ENCODE measurements around the gene JAM2.
A peak's percentile ranks its signal among the peaks of the same experiment; 100 is the strongest.
"Not testable (repeated sequence)": the region's sequence is repeated elsewhere in the genome, so short reads cannot be mapped to it uniquely, and the experiment has no call there.

The JAM2 gene, protein sequence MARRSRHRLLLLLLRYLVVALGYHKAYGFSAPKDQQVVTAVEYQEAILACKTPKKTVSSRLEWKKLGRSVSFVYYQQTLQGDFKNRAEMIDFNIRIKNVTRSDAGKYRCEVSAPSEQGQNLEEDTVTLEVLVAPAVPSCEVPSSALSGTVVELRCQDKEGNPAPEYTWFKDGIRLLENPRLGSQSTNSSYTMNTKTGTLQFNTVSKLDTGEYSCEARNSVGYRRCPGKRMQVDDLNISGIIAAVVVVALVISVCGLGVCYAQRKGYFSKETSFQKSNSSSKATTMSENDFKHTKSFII

DNA sequence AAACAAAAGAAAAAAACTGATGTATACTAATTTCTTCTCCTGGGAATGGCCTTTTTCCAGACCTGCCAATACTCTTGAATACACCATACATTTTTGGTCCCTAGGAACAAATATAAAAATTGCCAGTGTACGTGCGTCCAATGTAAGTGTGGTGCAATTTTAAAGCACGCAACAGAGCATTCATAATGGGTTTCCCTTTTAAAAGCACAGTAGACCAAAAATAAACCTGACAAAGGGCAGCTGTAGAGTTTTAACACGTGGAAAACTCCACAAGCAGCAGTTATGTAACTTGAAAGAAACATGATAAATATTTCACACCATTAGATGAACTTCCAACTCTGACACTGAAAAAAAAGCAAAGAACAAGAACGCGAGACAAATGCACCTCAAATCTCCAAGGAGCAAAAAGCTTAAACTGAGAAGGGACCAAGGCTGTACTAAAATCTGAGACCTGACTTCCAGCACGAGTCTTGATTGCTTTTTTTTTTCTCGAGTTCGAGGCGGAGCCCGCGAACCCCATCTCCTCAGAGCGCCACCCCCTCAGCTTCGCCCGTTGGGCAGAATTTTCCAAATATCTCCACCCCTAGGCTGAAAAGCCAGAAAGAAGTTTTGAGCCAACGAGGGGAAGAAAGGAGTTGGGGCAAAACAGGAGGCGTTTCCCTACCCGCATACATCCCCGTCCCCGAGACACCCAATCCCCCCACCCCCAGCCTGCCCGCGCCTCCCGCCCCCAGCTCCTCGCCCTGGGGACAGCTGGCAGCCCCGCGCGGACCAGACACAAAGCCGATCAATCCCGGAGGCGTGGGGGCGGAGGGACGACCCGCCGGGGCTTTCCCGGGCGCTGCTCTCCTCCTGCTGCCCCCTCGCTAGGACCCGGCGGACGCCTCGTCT lies at the start of gene JAM2:
TSS of gene JAM2 (plus strand) at position 599 of the 891 bp plus-strand sequence. CDS start 564 bp downstream, outside the sequence.
- DNase-seq (ENCODE audit: low read depth in 2 of 2): peak in 1 of 2 donors; percentile 39

DNA sequence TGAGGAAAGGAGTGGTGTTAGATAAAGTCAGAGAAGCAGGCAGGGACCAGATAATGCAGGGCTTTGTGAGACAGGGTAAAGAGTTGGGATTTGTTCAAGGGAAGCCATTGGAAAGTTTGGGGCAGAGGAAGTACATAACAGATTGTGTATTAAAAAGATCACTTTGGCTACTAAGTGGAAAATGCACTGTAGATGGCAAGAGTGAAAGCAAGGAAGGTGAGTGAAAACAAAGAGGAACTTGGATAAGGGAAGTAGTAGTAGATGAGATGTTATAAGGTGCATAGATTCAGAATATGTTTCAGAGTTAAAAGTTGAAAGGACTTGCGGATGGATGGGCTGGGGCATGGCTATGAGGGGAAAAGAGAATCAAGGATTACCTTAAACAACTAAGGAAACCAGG lies 49.2 kb upstream of the JAM2 start:
- DNase-seq (ENCODE audit: low read depth in 2 of 2): no peak

DNA sequence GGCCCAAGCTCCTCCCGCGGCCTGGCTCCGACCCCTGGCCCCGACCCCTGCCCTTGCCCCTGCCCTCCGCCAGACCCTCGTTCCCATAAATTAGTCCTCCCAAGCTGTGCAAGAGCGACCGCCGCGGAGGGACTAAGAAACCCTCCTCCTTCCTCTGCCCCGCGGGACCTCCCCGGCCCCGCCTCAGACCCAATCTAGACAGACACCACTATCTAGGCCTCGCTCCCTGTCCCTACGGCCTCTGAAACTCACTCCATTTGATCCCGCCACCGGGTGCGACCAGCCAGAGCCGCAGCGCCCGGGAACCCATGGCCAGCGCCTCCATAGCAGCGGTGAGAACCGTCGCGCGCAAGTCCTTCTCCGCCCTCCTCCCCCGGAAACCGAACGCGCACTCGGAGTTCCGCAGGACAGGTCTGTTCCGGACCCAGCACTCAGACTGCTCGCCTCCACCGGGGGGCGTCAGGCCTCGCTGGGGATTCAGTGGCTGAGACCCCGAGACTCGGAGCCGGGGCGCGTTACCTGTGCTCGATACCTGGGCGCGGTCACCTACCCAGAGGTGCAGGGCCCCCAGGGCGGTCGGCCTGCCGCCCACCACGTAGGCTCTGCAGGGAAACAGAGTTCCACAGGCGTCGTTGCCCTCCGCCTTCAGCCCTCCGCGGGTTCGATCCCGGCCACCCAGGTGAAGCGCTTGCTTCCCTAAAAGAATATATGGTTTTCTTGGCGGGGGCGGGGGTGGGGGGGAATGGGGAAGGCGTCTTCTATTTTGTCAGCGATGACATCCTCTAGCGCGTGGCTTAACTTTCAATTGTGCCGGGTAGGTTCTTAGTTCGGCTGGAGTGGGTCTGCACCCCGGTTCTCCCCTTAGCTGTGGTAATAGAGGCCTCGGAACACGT lies 31.7 kb upstream of the JAM2 start, which contains the start of gene MRPL39:
TSS of gene MRPL39 (minus strand) at position 331 of the 893 bp plus-strand sequence. CDS start at position 325, 6 bp downstream.
- peak; percentile 71 to 77 for DNase-seq (ENCODE audit: low read depth in 2 of 2)

DNA sequence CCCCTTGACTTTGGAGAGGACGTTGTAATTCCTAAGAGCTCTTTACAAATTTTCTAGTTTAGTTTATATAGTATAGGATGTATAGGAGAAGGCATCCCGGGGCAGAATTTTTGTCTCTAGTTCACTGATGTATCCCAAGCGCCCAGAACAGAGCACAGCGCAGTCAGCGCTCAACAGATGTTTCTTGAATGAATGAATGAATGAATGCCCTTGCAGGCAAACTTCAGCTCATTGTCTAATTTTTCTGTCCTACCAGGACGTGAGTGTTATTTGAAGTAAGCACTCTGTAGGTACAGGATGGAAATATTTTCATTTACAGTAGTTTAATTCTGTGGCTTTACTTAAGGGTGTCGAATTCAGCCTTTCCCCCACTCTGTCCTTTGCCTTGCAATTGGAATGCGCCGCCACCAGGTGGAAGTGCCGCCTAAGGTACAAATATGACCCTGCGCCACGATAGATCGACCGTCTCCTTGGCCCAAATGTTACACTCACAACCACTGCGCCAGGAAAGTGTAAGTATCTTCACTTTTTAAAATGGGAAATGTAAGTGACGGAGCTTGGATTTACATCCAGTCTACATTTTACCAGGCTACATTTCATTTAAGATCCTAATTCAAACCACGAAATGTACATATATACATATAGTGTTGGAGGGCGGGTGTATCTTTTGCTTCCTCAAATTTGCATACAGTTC lies 30.9 kb upstream of the JAM2 start:
- peak; percentile 37 to 55 for DNase-seq (ENCODE audit: low read depth in 2 of 2)

DNA sequence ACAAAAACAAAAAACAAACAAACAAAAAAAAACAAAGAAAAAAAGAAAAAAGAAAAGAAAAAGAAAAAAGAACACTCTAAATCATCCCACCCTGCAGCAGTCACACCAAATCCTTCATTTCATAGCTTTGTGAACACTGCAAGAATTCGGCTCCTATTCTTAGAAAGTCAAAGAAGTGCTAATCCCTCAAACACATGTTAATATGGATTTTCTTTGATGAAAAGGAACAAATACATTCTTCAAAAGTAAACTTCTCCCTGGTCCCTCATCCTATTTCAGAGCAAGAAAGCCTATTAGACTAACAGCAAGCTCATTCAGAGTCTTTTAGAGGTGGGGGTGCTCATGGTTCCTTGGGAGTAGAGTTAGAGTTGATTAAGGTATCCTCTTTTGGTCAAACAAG lies 24.6 kb upstream of the JAM2 start:
- DNase-seq (ENCODE audit: low read depth in 2 of 2): no peak

DNA sequence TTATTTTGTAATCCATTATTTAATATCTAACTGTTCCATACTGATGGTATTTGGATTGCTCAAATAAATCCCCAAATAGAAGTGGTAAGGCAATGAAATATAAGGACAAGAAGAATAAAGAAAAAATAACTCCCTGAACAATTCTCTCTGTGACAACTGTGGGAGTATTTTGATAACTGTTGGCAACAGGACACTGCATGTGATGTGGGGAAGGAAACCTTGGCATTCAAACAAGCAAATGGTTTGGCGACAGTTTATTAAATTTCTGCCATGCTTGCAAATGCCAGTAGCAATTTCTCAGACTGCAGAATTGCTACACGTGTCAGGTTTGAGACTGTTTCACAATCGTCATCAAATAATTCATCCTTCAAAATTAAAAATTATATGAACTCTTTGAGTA lies 23.2 kb upstream of the JAM2 start:
- no peak for DNase-seq (ENCODE audit: low read depth in 2 of 2)

DNA sequence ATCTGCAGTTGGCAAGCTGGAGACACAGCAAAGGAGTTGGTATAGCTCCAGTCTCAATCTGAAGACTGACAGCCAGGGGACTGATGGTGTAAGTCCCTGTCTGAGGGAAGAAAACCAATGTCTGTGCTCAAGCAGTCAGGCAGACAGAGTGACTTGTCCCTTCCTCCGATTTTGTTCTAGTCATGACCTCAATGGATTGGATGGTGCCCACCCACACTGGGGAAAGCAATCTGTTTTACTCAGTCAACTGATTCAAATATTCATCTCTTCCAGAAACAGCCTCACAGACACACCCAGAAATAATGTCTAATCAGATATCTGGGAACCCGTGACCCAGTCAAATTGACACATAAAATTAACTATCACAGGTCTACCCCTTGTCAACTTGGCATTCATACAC lies 19.9 kb upstream of the JAM2 start:
- no peak for DNase-seq (ENCODE audit: low read depth in 2 of 2)

DNA sequence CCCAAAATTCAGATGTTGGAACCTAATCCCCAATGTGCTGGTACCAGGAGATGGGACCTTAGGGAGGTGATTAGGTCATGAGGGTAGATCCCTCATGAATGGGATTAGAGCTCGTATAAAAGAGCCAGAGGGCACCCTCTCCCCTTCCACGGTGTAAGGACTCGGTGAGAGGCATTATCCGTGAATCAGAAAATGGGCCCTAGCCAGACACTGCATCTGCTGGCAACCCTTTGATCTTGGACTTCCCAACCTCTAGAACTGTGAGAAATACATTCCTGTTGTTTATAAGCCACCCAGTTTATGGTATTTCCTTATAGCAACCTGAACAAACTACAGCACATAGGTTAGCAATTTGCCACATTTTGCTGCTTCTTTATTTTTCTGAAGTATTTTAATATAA lies 14.5 kb upstream of the JAM2 start:
- DNase-seq (ENCODE audit: low read depth in 2 of 2): no peak

DNA sequence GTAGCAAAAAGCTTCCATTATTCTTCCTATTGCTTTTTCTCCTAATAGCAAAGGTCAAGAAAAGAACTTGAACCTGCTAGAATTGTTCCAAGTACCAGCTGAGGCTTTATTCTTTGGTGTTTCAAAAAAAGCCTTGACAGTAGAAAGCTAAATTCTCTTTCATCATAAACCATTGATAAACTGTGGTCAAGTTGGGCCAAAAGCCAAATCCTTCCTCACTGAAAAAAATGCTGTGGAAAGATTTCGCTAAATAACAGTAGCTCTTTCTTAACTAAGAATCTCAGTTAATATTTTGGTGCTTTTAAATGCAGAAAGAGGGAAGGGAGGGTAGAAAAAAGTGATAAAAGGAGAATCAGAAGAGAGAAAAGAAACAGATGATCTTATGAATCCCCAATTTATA lies 14.0 kb upstream of the JAM2 start:
- no peak for DNase-seq (ENCODE audit: low read depth in 2 of 2)

DNA sequence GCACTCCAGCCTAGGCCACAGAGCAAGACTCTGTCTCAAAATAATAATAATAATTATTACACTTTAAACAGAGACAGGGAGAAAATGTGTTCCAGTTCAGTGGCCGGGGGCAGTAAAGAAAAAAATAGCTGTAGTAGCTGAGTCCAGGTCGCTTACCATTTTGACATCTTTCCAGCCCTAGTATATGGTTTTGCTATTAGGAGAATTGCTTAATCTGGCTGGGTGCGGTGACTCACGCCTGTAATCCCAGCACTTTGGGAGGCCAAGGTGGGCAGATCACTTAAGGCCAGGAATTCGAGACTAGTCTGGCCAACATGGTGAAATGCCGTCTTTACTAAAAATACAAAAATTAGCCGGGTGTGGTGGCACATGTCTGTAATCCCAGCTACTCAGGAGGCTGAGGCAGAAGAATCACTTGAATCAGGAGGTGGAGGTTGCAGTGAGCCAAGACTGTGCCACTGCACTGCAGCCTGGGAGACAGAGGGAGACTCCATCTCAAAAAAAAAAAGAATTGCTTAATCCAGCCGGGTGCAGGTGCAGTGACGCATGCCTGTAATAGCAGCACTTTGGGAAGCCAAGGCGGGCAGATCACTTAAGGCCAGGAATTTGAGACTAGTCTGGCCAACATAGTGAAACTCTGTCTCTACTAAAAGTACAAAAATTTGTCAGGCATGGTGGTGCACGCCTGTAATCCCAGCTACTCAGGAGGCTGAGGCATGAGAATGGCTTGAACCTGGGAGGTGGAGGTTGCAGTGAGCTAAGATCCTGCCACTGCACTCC lies 13.1 kb upstream of the JAM2 start:
- not testable (repeated sequence) for DNase-seq (ENCODE audit: low read depth in 2 of 2)

DNA sequence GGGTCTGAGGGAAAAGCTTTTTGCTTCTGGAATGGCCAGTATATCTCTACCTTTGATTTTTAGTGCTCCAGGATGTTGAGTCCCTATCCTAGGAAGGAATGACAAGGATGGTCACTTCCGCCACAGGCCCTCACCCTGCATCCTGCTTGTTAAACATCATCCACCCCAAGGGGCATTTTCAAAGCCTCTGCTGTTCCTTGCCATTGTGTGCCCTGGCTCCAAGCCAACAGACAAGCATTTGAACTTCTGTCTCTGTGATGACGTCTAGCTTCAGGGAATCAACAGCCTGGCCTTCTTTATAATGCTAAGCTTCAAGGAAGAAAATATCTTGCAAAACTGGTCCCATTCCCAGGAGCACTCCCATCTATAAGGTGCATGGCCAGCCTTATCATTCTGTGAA lies 12.3 kb upstream of the JAM2 start:
- DNase-seq (ENCODE audit: low read depth in 2 of 2): no peak

DNA sequence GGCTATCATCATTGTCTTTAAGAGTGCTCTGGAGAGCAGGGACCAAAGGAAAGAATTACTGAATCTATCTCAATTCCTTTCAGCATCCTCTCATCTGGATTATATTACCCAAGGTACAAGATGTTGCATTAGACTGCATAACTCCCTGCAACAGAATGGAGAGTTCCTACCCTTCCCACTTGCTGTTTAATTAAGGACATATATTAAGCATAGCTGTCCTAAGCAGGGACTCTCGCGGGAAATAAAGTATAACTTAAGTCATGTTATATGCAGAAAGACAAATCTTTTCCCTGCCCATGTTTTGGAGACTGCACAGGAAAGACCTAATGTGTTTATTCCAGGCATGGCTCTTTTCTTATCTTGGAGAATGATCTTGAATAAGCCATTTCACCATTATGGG lies 6.8 kb upstream of the JAM2 start:
- DNase-seq (ENCODE audit: low read depth in 2 of 2): no peak

DNA sequence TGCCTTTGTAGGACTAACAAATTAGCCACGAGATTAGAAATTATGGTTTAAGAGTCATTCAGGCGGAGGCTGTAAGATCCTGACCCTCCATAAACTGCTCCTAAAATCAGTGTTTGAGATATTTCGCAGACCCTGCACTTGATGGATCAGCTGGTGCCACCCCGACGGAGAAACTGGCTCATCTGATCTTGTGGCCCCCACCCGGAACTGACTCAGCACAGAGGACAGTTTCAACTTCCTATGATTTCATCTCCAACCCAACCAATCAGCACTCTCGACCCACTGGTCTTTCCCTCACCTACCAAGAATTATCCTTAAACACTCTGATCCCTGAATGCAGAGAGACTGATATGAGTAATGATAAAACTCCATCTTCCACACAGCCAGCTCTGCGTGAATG lies 3.7 kb upstream of the JAM2 start:
- DNase-seq (ENCODE audit: low read depth in 2 of 2): no peak

DNA sequence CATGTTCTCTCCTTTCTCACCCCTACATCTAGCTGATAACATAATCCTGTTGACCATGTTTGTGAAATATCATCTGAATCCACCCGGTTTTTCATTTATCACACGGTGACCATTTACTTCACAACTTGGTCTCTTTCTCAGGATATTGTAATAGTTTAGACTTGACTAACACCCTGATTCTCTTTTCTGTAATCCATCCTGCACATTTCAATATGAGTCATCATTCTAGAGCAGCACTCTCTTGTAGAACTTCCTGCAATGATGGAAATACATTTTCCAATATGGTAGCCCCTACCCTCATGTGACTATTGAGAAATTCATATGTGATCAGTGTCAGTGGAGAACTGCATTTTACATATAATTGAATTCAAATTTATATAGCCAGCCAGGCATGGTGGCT lies 2.3 kb upstream of the JAM2 start:
- no peak for DNase-seq (ENCODE audit: low read depth in 2 of 2)

DNA sequence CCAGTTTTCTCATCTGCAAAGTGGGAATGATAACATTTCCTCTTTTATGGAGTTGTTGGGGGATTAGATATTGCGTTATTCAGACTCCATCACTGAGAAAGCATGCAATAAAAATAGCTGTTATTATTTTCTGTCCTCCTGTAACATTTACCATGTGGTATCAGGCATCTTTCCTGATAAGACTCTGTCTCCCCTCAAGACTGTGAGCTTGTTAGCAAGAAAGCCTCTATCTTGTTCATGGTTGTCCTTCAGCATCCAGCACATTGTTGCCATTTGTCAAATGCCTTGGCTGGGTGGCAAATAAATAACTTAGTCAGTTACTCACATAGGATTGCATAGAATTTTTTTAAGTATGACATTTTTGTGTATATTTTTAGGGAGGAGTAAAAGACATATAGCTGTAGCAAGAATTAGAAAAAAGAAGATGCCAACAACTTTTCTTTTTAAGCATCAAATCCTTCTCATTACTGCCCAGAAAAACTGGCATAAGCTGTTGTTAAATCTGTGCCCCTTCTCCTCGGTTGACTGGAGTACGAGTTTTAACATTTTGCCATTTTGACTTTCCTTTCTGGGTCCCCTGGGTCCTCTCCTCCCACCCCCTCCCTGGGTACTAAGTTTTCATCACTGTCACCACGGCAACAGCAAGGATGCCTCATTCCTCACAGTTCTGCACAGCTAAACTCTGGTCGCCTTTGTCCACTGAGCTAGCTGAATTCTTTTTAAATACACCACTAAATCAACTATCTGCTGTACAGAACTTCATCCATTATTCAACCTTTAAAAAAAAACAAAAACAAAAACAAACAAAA lies 1.0 kb upstream of the JAM2 start:
- no peak for DNase-seq (ENCODE audit: low read depth in 2 of 2)

DNA sequence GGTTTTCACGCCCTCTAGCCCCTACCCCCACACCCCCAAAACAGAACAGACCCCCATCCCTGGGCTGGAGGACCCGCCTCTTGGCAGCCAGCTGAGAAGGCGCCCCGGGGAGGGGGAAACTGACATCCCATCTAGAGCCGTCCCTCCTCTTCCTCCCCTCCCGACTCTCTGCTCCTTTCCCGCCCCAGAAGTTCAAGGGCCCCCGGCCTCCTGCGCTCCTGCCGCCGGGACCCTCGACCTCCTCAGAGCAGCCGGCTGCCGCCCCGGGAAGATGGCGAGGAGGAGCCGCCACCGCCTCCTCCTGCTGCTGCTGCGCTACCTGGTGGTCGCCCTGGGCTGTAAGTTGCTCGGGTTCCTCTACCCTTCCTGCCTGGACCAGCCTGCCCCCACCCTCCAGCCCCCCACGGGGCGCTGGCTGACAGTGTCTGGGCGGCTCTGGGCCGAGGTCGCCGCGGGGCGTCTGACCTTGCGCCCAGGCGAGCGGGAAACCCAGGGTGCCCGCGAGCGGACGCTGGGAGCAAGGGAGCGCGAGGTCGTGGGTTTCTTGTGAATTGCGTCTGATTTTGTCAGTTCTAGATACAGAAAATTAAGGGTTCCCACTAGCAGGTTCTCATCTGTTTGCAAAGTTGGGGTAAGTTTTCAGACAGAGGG lies 618 bp downstream of the JAM2 start:
- DNase-seq (ENCODE audit: low read depth in 2 of 2): peak in 1 of 2 donors; percentile 15

DNA sequence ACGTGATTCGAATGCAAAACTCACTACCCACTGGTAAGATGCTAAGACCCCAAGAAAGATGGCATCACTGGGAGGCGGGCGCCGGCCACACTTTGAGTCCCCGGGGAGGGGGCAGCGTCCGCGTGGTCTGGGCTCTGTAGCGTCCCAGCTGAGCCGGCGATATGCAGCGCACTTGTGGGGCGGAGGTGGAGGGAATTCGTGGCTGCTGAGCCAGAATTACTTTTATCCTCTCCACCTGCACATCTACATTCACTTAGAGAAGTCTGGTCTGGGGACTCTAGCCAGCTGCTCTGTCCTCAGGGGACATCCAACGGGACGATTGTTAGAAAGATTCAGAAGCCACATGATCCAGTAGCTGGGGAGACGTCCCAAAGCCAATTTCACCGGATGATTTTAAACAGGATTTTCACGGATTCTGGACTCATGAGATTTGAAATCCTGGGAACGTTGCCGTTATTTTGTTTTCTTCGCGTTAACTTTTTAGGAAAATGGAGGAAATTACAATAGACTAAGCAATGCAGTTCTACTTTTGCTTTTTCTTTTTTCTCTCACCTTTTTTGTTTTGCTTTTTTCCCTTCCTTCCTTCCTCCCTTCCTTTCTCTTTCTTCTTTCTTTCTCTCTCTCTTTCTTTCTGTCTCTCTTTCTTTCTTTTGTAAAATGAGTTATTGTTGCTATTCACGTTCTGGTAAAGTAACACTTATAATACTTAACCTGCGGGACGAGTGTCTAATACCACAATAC lies 1.3 kb downstream of the JAM2 start:
- no peak for DNase-seq (ENCODE audit: low read depth in 2 of 2)

DNA sequence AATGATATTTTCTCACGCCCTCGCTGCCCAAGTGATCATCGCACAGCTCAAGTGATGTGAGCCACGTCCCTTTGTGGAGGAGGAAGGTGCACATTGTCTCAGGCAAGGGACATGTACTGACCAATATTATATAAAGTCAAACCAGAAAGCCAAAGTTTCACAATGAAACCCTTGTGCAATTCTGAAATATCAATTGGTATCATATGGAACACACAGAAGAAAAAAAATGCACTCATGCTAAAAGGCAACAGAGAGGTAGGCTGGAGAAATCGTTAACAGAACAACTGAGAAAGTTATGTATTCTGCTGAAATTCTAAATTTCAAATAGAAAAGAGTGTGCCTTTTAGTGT lies 1.9 kb downstream of the JAM2 start:
- no peak for DNase-seq (ENCODE audit: low read depth in 2 of 2)

DNA sequence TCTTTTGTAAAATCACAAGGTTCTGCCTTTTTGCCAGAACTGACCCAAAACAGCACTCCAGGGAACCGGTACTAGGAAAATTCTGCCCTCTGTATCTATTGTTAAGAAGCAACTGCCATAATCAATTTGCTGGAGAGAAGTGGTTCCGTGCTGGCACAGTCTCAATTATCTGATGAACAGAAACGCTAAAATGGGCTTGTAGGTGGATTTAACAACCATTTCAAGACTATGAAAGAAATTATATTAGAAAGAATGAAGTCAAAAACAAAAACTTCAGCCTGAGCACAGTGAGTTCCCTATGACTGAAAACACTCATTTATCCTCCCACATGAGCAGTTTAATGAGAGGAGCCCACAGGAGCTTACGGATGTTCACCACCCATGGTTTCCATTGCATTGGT lies 4.4 kb downstream of the JAM2 start:
- no peak for DNase-seq (ENCODE audit: low read depth in 2 of 2)

All from stimulated activated CD8-positive, alpha-beta memory T cell treated with anti-CD3 and anti-CD28 coated beads, Interleukin-15, amount 100 ng/mL, for 4 hours (primary cell).